Activated T-helper 1 cell treated with anti-CD3 and anti-CD28 coated beads, Interleukin-12 subunit alpha, Interleukin-12 subunit beta, Interleukin-2, Interleukin-4 antibody, amounts not matched to agents 30 ng/mL and 10 ng/mL and 1 ng/mL, durations not matched to agents 14 hours and 24 hours and 36 hours (primary cell): ENCODE data around the gene SLC38A10. TPM values are rescaled to one million over a fixed set of nuclear protein-coding genes. Genes with fewer than 3 reads are reported as not detected.
"Not testable (repeated sequence)": the region's sequence is repeated elsewhere in the genome, so short reads cannot be mapped to it uniquely, and the experiment has no call there.

ENCODE experiments used
- DNase-seq: peaks from one replicate; pipeline ENCODE4 v3.0.0; 2021; ENCODE audit warnings: low spot score
- H3K27ac Mint-ChIP-seq: one replicate; pipeline ENCODE4 v1.8.0; 2021; ENCODE audit warnings: mild to moderate bottlenecking, mixed read lengths
- H3K27me3 Mint-ChIP-seq: one replicate; pipeline ENCODE4 v1.8.0; 2022; ENCODE audit warnings: mild to moderate bottlenecking, moderate library complexity, mixed read lengths; ENCODE audit not compliant: insufficient read depth
- H3K36me3 Mint-ChIP-seq: one replicate; pipeline ENCODE4 v1.8.0; 2021; ENCODE audit warnings: low read depth, mixed read lengths
- H3K4me1 Mint-ChIP-seq: one replicate; pipeline ENCODE4 v1.8.0; 2021; ENCODE audit warnings: low read depth, mixed read lengths
- H3K4me3 Mint-ChIP-seq: one replicate; pipeline ENCODE4 v1.8.0; 2021; ENCODE audit warnings: mild to moderate bottlenecking, moderate library complexity, mixed read lengths
- H3K9me3 Mint-ChIP-seq: one replicate; pipeline ENCODE4 v1.8.0; 2021; ENCODE audit warnings: mixed read lengths
- intact Hi-C: fragments of 100-400 bp; cut with micrococcal nuclease; formaldehyde crosslinking; loops from one replicate; pipeline ENCODE4 v1.15.1; 2024
- total RNA-seq: library from RNA; stranded (reverse); gene quantifications from 2 replicates; pipeline ENCODE4 v1.2.3, GENCODE V29; 2022

SLC38A10 gene
- total RNA-seq, 1 donor from 2014 or later = 99.7 TPM

DNA sequence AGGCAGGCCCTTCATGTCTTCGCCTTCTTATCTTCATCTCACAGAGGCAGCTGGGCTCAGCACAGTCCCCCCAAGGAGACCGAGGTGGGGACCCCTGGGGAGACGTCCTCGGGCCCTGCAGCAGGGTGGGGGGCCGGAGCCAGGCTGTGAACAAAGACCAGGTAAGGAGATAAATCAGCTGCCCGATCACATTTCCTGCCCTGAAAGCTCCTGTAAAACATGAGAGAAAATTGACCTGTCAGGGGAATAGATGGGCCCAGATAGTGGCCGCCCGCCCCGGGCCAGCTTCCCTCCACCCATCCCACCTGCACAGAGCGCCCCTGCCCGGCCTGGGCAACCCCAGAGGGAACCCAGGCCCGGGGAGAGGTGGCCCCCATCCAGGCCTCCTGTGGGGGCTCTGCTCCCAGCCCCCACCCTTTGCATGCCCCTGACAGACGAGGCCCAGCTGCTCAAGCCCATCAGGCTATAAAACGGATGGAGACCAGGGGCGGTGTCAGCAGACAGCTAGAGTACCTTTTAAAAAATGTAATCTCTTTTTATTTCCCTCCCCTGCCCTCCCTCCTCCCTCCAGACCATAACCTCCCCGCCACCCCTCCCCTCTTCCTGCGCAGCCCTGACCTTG is 18.8 kb upstream of the SLC38A10 start:
- no peak for DNase-seq
- peaks cover 4% of the 10 kb centered on the region for H3K27me3 Mint-ChIP-seq
- H3K9me3 Mint-ChIP-seq = no peaks in the 10 kb centered on the region
- H3K36me3 Mint-ChIP-seq = no peaks in the 10 kb centered on the region
- no peaks in the 10 kb centered on the region for H3K4me1 Mint-ChIP-seq
- H3K27ac Mint-ChIP-seq = no peak overlapping the region
- intact Hi-C loops = no loop called here
- H3K4me3 Mint-ChIP-seq = no peak overlapping the region

- intact Hi-C loops = no loop called here
- Mint-ChIP-seq H3K27ac (no peak overlapping the region), H3K27me3 (peaks cover 6% of the 10 kb centered on the region), H3K4me1 (no peaks in the 10 kb centered on the region), H3K4me3 (no peak overlapping the region), H3K36me3 (no peaks in the 10 kb centered on the region), H3K9me3 (no peaks in the 10 kb centered on the region)
- DNase-seq = no peak
Observed at GRCh38 chr17:81312624-81313325, 17.7 kb upstream of the SLC38A10 start.

DNA sequence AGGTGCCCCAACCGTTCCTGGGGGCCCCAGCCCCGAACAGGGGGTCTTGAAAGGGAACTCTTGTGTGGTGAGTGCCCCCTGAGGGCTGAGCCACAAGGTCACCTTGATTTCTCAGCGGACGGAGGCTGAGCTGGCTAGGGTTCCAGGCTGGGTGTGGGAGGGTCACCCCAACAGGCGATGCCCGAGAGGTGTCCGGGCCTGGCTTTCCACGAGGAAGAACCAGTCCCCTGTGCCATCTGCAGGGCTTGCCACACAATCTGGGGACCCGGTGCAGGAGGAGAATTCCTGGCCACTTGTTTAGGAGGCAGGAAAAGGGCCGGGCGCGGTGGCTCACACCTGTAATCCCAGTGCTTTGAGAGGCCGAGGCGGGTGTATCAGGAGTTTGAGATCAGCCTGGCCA is 16.8 kb upstream of the SLC38A10 start:
- intact Hi-C loops = no loop called here
- H3K27me3 Mint-ChIP-seq = peaks cover 6% of the 10 kb centered on the region
- H3K4me1 Mint-ChIP-seq = no peaks in the 10 kb centered on the region
- no peaks in the 10 kb centered on the region for H3K9me3 Mint-ChIP-seq
- DNase-seq = no peak
- H3K4me3 Mint-ChIP-seq = no peak overlapping the region
- H3K27ac Mint-ChIP-seq = no peak overlapping the region
- no peaks in the 10 kb centered on the region for H3K36me3 Mint-ChIP-seq

DNA sequence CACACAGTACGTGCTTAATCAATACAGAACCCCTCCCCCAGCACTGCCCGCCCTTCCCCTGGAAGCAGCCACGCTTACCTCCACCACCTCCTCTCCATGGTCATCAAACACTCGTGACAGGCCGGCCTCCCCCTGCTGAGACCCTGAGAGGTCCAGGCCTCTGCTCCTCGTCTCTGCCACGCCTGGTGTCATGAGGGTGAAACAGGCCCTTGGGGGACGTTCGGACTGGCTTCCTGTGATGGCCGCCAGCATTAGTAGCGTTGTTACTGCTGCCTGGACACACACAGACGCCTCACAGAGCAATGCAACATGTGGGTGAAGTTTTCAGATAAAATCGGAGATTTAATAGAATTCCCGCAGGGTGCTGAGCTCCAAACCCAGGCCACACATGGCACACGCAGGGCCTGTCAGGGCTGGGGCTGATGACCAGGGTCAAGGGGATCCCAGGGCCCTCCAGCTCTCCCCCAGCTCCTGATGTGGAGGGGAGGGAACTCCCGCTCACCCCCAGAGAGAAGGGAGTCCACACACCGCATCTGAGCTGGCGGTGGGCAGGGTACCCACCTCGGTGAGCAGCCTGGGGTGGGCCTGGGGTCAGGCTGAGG is 15.9 kb upstream of the SLC38A10 start:
- H3K4me3 Mint-ChIP-seq = no peak overlapping the region
- DNase-seq = no peak
- H3K36me3 Mint-ChIP-seq = no peaks in the 10 kb centered on the region
- intact Hi-C loops = no loop called here
- H3K4me1 Mint-ChIP-seq = no peaks in the 10 kb centered on the region
- H3K9me3 Mint-ChIP-seq = no peaks in the 10 kb centered on the region
- peaks cover 6% of the 10 kb centered on the region for H3K27me3 Mint-ChIP-seq
- H3K27ac Mint-ChIP-seq = no peak overlapping the region

DNA sequence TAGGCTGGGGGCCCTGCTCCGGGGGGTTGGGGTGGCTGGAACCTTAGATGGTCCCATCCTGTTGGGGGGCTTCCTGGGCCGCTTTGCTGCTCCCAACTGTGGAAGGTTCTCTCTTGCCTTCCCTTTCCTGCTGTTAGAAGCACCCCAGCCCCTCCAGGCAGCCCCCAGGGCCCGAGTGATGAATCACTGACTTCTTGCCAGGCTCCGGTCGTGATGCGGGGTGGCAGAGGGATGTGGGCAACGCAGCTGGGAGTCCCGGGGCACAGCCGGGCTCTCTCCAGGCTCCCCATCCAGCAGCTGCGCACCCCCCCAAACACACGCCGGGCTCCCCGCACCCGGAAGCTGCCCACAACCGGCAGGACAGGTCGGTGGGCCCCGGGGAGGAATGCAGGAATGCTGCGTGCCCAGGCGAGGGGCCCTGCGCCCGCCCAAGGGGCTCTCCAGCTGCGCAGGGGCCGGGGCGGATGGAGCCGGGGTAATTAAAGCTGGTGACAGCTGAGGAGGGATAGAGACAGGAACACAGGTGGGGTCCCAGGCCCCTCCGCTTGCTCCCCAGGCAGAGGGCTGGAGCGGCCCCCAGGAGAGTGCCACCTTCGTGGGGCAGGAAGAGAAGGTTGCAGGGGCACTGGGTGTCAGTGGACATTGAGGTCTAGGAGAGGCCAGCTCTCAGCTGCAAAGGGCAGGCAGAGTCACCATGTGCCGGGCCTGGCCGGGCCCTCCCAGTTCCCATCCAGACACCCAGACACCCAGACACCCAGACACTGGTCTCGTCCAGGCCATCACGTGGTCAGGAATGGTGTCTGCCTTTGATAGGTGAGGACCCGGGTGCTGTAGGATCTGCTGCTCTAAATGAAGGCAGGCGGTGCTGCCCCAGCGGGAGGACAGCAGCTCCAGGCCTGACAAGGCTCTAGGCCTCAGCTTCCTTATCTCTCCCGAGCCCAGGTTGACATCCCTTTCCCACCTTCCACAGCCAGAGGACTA is 15.0 kb upstream of the SLC38A10 start:
- Mint-ChIP-seq H3K27me3 (peaks cover 6% of the 10 kb centered on the region), H3K9me3 (no peaks in the 10 kb centered on the region), H3K4me3 (no peak overlapping the region), H3K36me3 (no peaks in the 10 kb centered on the region), H3K4me1 (no peaks in the 10 kb centered on the region), H3K27ac (no peak overlapping the region)
- intact Hi-C loops = loop anchor here (1.0 kb wide), 1 partner anchor 15 kb away; the partner anchor contains the start of gene SLC38A10
- DNase-seq = no peak

DNA sequence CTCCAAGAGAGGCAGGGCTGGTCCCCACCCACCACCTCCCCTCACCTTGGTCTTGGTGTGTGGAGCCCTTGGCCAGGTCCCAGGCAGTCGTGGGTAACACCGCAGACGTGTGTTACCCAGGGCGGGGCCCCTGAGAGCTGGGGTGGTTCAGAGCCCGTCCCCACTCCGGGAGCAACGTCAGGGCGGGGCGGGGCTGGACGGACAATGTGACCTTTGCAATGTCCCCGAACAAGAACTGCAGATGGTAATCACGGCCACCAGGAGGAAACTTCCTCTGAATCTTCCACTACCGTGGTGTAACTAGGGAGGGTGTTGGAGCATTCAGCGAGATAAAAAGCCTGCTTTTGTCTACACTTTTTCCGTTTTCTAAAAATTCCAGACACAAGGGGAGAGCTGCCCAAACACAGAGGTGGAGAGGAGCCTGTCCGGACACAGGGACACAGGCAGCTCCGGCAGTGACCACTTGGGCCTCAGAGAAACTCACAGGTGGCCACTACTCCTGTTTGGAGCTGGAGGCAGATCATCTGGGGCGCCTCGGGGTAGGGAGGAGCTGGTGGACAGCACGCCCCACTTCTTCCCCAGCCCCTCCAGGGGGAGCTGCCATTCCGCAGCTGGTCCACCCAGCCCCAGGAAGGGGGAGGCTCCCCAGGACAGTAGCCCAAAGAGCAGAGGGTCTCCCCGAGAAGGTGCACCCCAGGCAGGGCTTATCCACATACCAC is 14.2 kb upstream of the SLC38A10 start:
- peaks cover 6% of the 10 kb centered on the region for H3K27me3 Mint-ChIP-seq
- H3K4me3 Mint-ChIP-seq = no peak overlapping the region
- H3K27ac Mint-ChIP-seq = no peak overlapping the region
- intact Hi-C loops = loop anchor here (1.0 kb wide), 1 partner anchor 14 kb away; the partner anchor contains the start of gene SLC38A10
- no peaks in the 10 kb centered on the region for H3K4me1 Mint-ChIP-seq
- DNase-seq = peak; percentile 9
- H3K36me3 Mint-ChIP-seq = no peaks in the 10 kb centered on the region
- no peaks in the 10 kb centered on the region for H3K9me3 Mint-ChIP-seq

DNA sequence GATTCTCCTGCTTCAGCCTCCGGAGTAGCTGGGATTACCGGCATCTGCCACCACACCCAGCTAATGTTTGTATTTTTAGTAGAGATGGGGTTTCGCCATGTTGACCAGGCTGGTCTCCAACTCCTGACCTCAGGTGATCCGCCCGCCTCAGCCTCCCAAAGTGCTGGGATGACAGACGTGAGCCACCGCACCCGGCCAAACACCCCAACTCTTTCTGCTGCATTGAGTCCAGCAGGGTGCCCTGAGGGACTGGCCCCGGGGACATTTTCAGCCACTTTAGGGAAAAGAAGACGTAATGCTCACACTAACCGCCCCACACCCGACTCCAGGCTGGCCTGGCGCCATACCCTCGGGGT is 13.7 kb upstream of the SLC38A10 start:
- not testable (repeated sequence) for H3K4me1 Mint-ChIP-seq, H3K27me3 Mint-ChIP-seq, H3K27ac Mint-ChIP-seq, H3K4me3 Mint-ChIP-seq, H3K36me3 Mint-ChIP-seq, H3K9me3 Mint-ChIP-seq, DNase-seq
- intact Hi-C loops = loop anchor here (1.0 kb wide), 1 partner anchor 13 kb away; the partner anchor contains the start of gene SLC38A10

DNA sequence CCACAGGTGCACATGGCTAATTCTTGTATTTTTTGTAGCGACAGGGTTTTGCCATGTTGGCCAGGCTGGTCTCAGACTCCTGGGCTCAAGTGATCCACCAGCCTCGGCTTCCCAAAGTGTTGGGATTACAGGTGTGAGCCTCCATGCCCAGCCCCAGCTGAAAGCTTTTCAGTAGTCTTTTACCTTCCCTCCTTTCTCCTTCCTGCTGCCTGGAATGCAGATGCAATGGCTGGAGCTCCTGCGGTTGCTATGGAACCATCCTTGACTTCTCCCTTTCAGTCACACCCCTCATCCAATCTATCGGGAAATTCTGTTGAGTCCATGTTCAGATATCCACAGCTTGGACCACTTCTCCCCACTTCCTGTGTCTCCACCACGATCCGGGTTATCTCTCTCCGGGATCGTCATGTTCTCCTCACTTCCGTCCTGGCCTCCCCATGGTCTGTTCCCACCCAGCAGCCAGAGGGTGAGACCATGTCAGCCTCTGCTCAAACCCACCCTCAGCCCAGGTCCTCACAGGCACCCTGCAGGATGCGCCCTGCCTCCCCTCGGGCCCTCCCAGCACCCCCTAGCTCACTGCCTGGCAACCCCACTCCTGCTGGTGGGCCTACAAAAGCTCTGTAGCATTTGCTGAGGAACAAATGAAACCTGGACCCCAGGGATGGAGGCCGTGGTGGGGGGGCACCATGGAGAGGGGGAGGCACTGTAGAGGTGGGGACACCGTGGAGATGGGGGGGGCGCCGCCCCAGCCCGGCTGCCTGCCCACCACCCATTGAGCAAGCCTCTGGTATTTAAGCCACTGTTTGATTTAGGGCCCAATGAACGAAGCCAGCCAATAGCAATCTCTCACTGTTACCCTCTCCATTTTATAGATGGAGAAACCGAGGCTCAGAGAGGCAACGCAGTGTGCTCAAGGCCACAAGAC is 12.8 kb upstream of the SLC38A10 start:
- H3K27ac Mint-ChIP-seq = no peak overlapping the region
- no peaks in the 10 kb centered on the region for H3K36me3 Mint-ChIP-seq
- H3K27me3 Mint-ChIP-seq = peaks cover 6% of the 10 kb centered on the region
- intact Hi-C loops = no loop called here
- H3K9me3 Mint-ChIP-seq = no peaks in the 10 kb centered on the region
- no peak overlapping the region for H3K4me3 Mint-ChIP-seq
- no peak for DNase-seq
- H3K4me1 Mint-ChIP-seq = no peaks in the 10 kb centered on the region

DNA sequence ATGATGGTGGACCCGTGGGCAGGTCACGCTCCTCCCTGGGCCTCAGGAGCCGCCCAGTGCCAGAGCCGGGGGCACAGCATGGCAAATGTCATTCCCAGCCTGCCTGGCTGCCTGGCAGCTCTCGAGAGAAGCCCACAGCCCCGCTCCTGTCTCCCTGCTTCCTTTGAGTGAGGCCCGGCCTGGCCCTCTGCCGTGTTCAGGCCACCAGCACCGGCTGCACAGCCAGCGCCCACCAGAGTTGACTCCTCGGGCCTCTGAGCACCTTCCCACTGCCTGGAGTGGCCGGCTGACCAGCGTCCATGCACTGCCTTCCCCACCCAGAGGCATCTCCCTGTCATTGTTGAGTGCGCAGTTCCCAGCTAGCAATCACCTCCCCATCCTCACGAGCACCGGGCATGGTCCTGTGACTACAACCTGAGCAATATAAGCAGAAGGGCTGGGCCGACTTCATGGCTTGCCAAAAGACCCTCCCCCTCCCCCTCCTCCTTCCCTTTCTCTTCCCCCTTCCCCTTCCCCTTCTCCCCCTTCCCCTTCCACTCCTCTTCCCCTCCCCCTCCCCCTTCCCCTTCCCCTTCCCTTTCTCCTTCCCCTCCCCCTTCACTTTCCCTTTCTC is 11.9 kb upstream of the SLC38A10 start:
- DNase-seq = no peak
- Mint-ChIP-seq H3K27me3 (peaks cover 6% of the 10 kb centered on the region), H3K4me3 (no peak overlapping the region), H3K9me3 (no peaks in the 10 kb centered on the region), H3K27ac (peak overlapping the region; percentile 18), H3K36me3 (no peaks in the 10 kb centered on the region), H3K4me1 (no peaks in the 10 kb centered on the region)
- intact Hi-C loops = no loop called here

DNA sequence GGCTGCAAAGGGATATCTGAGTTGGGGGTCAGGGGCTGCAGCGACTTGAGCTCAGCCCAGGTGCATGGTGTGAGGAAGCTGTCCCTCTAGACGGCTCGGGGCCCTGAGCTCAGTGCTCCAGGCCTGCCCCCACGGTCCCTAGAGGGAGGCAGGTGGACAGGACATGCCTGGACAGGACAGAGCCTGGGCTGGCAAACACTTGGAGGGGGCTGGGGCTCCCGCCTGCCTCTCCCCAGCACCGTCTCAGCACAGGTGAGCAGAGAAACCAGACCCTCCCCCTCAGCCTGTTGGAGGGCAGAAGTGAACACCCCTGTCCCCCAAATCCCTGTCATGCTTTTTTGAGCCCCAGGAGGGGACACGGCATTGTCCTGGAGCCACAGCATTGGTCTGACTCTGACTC is 11.4 kb upstream of the SLC38A10 start:
- Mint-ChIP-seq H3K9me3 (no peaks in the 10 kb centered on the region), H3K4me3 (no peak overlapping the region), H3K27ac (no peak overlapping the region), H3K27me3 (peaks cover 6% of the 10 kb centered on the region), H3K36me3 (no peaks in the 10 kb centered on the region), H3K4me1 (no peaks in the 10 kb centered on the region)
- intact Hi-C loops = no loop called here
- DNase-seq = no peak

- H3K4me3 Mint-ChIP-seq = no peak overlapping the region
- H3K36me3 Mint-ChIP-seq = no peaks in the 10 kb centered on the region
- intact Hi-C loops = no loop called here
- no peaks in the 10 kb centered on the region for H3K9me3 Mint-ChIP-seq
- H3K27ac Mint-ChIP-seq = no peak overlapping the region
- peaks cover 6% of the 10 kb centered on the region for H3K27me3 Mint-ChIP-seq
- DNase-seq = no peak
- no peaks in the 10 kb centered on the region for H3K4me1 Mint-ChIP-seq
Observed at GRCh38 chr17:81305051-81305630, 10.0 kb upstream of the SLC38A10 start.
